Esophagus muscularis mucosa (tissue), 4 donors: ENCODE data around the gene PRPF6. TPM values are rescaled to one million over a fixed set of nuclear protein-coding genes. Genes with fewer than 3 reads are reported as not detected.

Source experiments
- DNase-seq: peaks from one replicate; pipeline ENCODE4 v3.0.0-alpha.2; 2017; ENCODE audit errors: extremely low spot score
- H3K27ac ChIP-seq, 4 donors: fragments of 200-600 bp; sonication (generic); replicated peaks in 1 of 4; 1 replicate in 3 of 4; 2 replicates in 1 of 4; pipeline ENCODE4 v1.5.1; 2016 to 2019; ENCODE audit warnings: mild to moderate bottlenecking in 1 of 4
- H3K27me3 ChIP-seq, 4 donors: fragments of 200-600 bp; sonication (generic); one replicate each; pipeline versions ENCODE4 v1.5.1 to v1.6.0; 2016 to 2019
- H3K36me3 ChIP-seq, 4 donors: fragments of 200-600 bp; sonication (generic); one replicate each; pipeline ENCODE4 v1.5.1; 2016 to 2019
- H3K4me1 ChIP-seq, 4 donors: fragments of 200-600 bp; sonication (generic); one replicate each; pipeline ENCODE4 v1.5.1; 2016 to 2019
- H3K4me3 ChIP-seq, 4 donors: fragments of 200-600 bp; sonication (generic); 1 replicate in 2 of 4; 2 replicates in 2 of 4; pipeline ENCODE4 v1.5.1; 2016 to 2019; ENCODE audit warnings: mild to moderate bottlenecking in 4 of 4, moderate library complexity in 1 of 4
- H3K9me3 ChIP-seq, 4 donors: fragments of 200-600 bp; sonication (generic); 1 replicate in 3 of 4; 2 replicates in 1 of 4; pipeline ENCODE4 v1.5.1; 2016 to 2019
- CTCF ChIP-seq, 3 experiments: fragments of 200-600 bp in 2 of 3; fragments of 450-650 bp in 1 of 3; sonication (generic) in 2 of 3; IDR thresholded peaks; one replicate each; pipeline ENCODE4 v1.5.1; 2017 to 2019; ENCODE audit warnings: antibody characterized with exemption in 3 of 3, mild to moderate bottlenecking in 2 of 3, moderate library complexity in 1 of 3
- EP300 ChIP-seq: sonication (generic); formaldehyde crosslinking; IDR thresholded peaks from one replicate; pipeline ENCODE4 v1.6.1; 2017; ENCODE audit warnings: antibody characterized with exemption
- POLR2A ChIP-seq: fragments of 450-650 bp; IDR thresholded peaks from one replicate; pipeline ENCODE4 v1.6.1; 2017; ENCODE audit warnings: antibody characterized with exemption, moderate library complexity, mild to moderate bottlenecking, low read depth
- POLR2AphosphoS5 ChIP-seq, 2 donors: sonication (generic); formaldehyde crosslinking; IDR thresholded peaks; one replicate each; pipeline ENCODE4 v1.6.1; 2017; ENCODE audit warnings: antibody characterized with exemption in 2 of 2
- WGBS: methylation state at CpG from one replicate; pipeline ENCODE4 v1.1.5; 2018; 5-methylcytosine and 5-hydroxymethylcytosine counted together
- intact Hi-C: fragments of 100-400 bp; cut with DNase I; formaldehyde crosslinking; loops from one replicate; pipeline ENCODE4 v1.15.1; 2023
- total RNA-seq, 4 donors: library from RNA; depleted of rRNA; stranded (reverse); fragments of >200 nt; gene quantifications; one replicate each; pipeline versions ENCODE4 v1.1.0 to v1.2.1, GENCODE V29; 2016

PRPF6 gene
- total RNA-seq, 4 donors from 2014 or later = 46.1 to 64.9 (median 58.7) TPM

GRCh38 chr20:63955827-63956663, 24.9 kb upstream of the PRPF6 start, which contains the start of gene UCKL1:
Gene UCKL1 (minus strand): TSS chr20:63956416. CDS start chr20:63956372, 44 bp downstream.
- Histone ChIP-seq H3K36me3 (peaks cover 0 to 27% (median 25%) of the 10 kb centered on the region in 4 donors), H3K4me1 (peaks cover 58 to 63% (median 63%) of the 10 kb centered on the region in 4 donors), H3K27me3 (no peaks in the 10 kb centered on the region), H3K4me3 (peak within 1 kb of the TSS; percentile 93 to 100 (median 94)), H3K9me3 (no peaks in the 10 kb centered on the region), H3K27ac (peak within 1 kb of the TSS; percentile 90 to 97 (median 94))
- no peak for TF ChIP-seq CTCF (IDR thresholded peaks at IDR 0.05)
- no peak for TF ChIP-seq EP300
- peak; percentile 82 to 91 for TF ChIP-seq POLR2AphosphoS5 (IDR thresholded peaks at IDR 0.05)
- peak; percentile 66 for TF ChIP-seq POLR2A
- WGBS = no CpG with 5 or more reads among the region's 105 CpGs
- intact Hi-C loops = no loop called here
- DNase-seq = no peak

- Histone ChIP-seq H3K36me3 (peaks cover 5 to 33% (median 31%) of the 10 kb centered on the region in 4 donors), H3K9me3 (no peaks in the 10 kb centered on the region), H3K27ac (peak overlapping the region; percentile 61 to 94 (median 71)), H3K4me1 (peaks cover 52 to 58% (median 57%) of the 10 kb centered on the region in 4 donors), H3K27me3 (no peaks in the 10 kb centered on the region), H3K4me3 (peak overlapping the region; percentile 93 to 100 (median 94))
- WGBS = 0% methylated on average over 15 of the region's 15 CpGs
- intact Hi-C loops = no loop called here
- DNase-seq = no peak
- TF ChIP-seq POLR2A (no peak), CTCF (IDR thresholded peaks at IDR 0.05) (no peak), EP300 (no peak), POLR2AphosphoS5 (IDR thresholded peaks at IDR 0.05) (no peak)
These were observed 24.3 kb upstream of the PRPF6 start for GRCh38 chr20:63956664-63957003.

GRCh38 chr20:63957004-63957689, 23.8 kb upstream of the PRPF6 start:
- 4% methylated on average over 20 of the region's 28 CpGs for WGBS
- Histone ChIP-seq H3K27me3 (no peaks in the 10 kb centered on the region), H3K27ac (peak overlapping the region; percentile 61 to 94 (median 71)), H3K4me3 (peak overlapping the region; percentile 93 to 100 (median 94)), H3K9me3 (no peaks in the 10 kb centered on the region), H3K36me3 (peaks cover 10 to 38% (median 37%) of the 10 kb centered on the region in 4 donors), H3K4me1 (peaks cover 47 to 52% (median 51%) of the 10 kb centered on the region in 4 donors)
- DNase-seq = no peak
- TF ChIP-seq POLR2AphosphoS5 (IDR thresholded peaks at IDR 0.05) = peak; percentile 52 to 72
- no peak for TF ChIP-seq CTCF (IDR thresholded peaks at IDR 0.05)
- TF ChIP-seq EP300 = no peak
- TF ChIP-seq POLR2A = peak; percentile 34
- intact Hi-C loops = no loop called here

- Histone ChIP-seq H3K27me3 (no peaks in the 10 kb centered on the region), H3K4me3 (peak overlapping the region in 1 of 4 donors; percentile 94), H3K27ac (peak overlapping the region; percentile 61 to 94 (median 71)), H3K4me1 (peaks cover 40 to 45% (median 44%) of the 10 kb centered on the region in 4 donors), H3K36me3 (peaks cover 13 to 45% (median 44%) of the 10 kb centered on the region in 4 donors), H3K9me3 (no peaks in the 10 kb centered on the region)
- WGBS = 35% methylated on average over 9 of the region's 13 CpGs
- intact Hi-C loops = no loop called here
- TF ChIP-seq EP300 = no peak
- TF ChIP-seq POLR2AphosphoS5 (IDR thresholded peaks at IDR 0.05) = no peak
- TF ChIP-seq CTCF (IDR thresholded peaks at IDR 0.05) = no peak
- no peak for TF ChIP-seq POLR2A
- no peak for DNase-seq
These were observed 23.1 kb upstream of the PRPF6 start for GRCh38 chr20:63957690-63958441.
